Breast epithelium (tissue), 3 donors: ENCODE data around the gene THAP2.
"Not testable (repeated sequence)": the region's sequence is repeated elsewhere in the genome, so short reads cannot be mapped to it uniquely, and the experiment has no call there.

Experiments used
- CTCF ChIP-seq, 3 donors: fragments of 450-650 bp; IDR thresholded peaks; one replicate each; pipeline ENCODE4 v1.5.1; 2016 to 2017; ENCODE audit warnings: antibody characterized with exemption in 3 of 3, mild to moderate bottlenecking in 3 of 3, moderate library complexity in 3 of 3
- POLR2A ChIP-seq: fragments of 450-650 bp; IDR thresholded peaks from one replicate; pipeline ENCODE4 v1.6.1; 2016; ENCODE audit warnings: antibody characterized with exemption, mild to moderate bottlenecking, moderate library complexity

DNA sequence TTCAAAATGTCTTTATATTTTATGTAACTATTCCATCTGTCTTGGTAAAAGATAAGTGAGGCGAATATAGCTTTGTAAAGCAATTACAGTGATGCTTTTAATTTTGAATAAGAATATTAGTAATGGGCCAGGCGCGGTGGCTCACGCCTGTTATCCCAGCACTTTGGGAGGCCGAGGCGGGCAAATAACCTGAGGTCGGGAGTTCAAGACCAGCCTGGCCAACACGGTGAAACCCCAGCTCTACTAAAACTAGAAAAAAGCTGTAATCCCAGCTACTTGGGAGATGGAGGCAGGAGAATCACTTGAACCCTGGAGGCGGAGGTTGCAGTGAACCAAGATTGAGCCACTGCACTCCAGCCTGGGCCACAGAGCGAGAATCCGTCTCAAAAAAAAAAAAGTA lies 23.1 kb downstream of the THAP2 start:
- not testable (repeated sequence) for TF ChIP-seq CTCF (IDR thresholded peaks at IDR 0.05); POLR2A
